ENCODE results near the gene QRSL1. TPM values are rescaled to one million over a fixed set of nuclear protein-coding genes. Genes with fewer than 3 reads are reported as not detected.
A peak's percentile ranks its signal among the peaks of the same experiment; 100 is the strongest.
"Not testable (repeated sequence)": the region's sequence is repeated elsewhere in the genome, so short reads cannot be mapped to it uniquely, and the experiment has no call there.

QRSL1 gene
- total RNA-seq, 6 donors from 2014 or later, result 3.9 to 9.5 (median 7.7) TPM

DNA sequence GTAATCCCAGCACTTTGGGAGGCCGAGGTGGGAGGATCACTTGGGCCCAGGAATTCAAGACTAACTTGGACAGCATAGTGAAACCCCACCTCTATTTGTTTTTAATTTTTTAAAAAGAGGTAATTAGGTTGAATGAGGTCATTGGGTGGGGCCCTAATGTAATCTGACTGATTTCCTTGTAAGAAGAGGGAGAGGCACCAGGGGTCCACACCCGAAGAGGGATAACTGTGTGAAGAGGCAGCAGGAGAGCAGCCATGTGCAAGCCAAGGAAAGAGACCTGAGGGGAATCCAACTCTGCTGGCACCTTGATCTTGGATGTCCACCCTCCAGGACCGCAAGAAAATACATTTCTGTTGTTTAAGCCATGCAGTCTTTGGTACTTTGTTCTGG lies 63.4 kb downstream of the QRSL1 start:
- H3K9me3 ChIP-seq, result no peaks in the 10 kb centered on the region
- no peak for DNase-seq
- no peaks in the 10 kb centered on the region for H3K4me1 ChIP-seq
- H3K27ac ChIP-seq, result no peak overlapping the region
- no peak overlapping the region for H3K4me3 ChIP-seq
- WGBS, 2 donors, result 72 to 82% methylated on average over 3 of the region's 3 CpGs
- H3K27me3 ChIP-seq, result no peaks in the 10 kb centered on the region
- H3K36me3 ChIP-seq, result no peaks in the 10 kb centered on the region
- TF ChIP-seq POLR2AphosphoS5 (IDR thresholded peaks at IDR 0.05), result no peak
- TF ChIP-seq POLR2A (IDR thresholded peaks at IDR 0.05), result no peak
- TF ChIP-seq, protein P1, sequence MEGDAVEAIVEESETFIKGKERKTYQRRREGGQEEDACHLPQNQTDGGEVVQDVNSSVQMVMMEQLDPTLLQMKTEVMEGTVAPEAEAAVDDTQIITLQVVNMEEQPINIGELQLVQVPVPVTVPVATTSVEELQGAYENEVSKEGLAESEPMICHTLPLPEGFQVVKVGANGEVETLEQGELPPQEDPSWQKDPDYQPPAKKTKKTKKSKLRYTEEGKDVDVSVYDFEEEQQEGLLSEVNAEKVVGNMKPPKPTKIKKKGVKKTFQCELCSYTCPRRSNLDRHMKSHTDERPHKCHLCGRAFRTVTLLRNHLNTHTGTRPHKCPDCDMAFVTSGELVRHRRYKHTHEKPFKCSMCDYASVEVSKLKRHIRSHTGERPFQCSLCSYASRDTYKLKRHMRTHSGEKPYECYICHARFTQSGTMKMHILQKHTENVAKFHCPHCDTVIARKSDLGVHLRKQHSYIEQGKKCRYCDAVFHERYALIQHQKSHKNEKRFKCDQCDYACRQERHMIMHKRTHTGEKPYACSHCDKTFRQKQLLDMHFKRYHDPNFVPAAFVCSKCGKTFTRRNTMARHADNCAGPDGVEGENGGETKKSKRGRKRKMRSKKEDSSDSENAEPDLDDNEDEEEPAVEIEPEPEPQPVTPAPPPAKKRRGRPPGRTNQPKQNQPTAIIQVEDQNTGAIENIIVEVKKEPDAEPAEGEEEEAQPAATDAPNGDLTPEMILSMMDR (IDR thresholded peaks at IDR 0.05), result no peak
- TF ChIP-seq EP300 (IDR thresholded peaks at IDR 0.05), result no peak
- peak in 1 of 2 donors; percentile 43 for ATAC-seq (ENCODE audit: low FRiP score in 2 of 2)

DNA sequence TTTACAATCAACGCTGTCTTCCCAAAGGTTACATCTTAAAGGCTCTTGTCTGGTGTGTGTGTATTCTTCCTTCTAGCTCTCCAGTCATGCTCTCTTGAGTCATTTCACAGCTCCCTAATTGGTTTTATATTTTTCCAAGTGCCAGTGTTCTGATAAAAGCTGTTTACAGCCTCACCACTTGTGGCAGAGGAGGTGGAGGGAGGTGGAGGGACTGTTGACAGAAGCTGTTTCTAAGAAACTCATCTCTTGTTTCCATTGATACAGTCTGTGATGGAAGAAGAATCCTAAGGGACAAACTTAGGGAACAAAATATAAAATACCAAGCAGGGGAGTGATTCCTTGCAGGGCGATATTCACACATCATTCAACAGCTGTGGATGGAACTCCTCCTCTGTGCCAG lies 64.0 kb downstream of the QRSL1 start:
- Histone ChIP-seq H3K4me3 (no peak overlapping the region), H3K27ac (no peak overlapping the region), H3K4me1 (no peaks in the 10 kb centered on the region), H3K27me3 (no peaks in the 10 kb centered on the region), H3K36me3 (no peaks in the 10 kb centered on the region), H3K9me3 (no peaks in the 10 kb centered on the region)
- DNase-seq, result no peak
- TF ChIP-seq, protein P1 (IDR thresholded peaks at IDR 0.05), result no peak
- no peak for TF ChIP-seq POLR2A (IDR thresholded peaks at IDR 0.05)
- TF ChIP-seq POLR2AphosphoS5 (IDR thresholded peaks at IDR 0.05), result no peak
- no peak for TF ChIP-seq EP300 (IDR thresholded peaks at IDR 0.05)
- 82 to 91% methylated on average over 2 of the region's 2 CpGs for WGBS, 2 donors
- peak in 1 of 2 donors; percentile 19 for ATAC-seq (ENCODE audit: low FRiP score in 2 of 2)

DNA sequence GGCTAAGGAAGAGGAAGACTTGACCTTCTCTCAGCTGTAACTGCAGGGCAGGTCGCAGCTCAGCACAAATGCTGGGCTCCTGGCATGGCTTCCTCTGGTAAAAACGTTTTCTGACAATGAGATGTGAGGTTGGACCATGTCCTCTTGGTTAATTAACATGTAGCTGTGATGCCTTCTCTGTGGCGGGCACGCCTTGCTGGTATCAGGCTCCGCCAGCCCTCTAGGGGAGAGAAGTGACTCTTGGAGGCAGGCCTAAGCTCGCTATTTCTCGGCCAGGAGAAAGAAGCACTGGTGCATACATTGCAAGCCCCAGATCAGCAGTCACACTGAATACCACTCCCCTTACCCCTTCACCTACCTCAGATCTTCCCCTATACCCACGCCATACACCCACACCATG lies 65.0 kb downstream of the QRSL1 start:
- TF ChIP-seq, protein P1 (IDR thresholded peaks at IDR 0.05), result no peak
- TF ChIP-seq POLR2AphosphoS5 (IDR thresholded peaks at IDR 0.05), result no peak
- no peak for TF ChIP-seq POLR2A (IDR thresholded peaks at IDR 0.05)
- TF ChIP-seq EP300 (IDR thresholded peaks at IDR 0.05), result no peak
- DNase-seq (no peak), ATAC-seq (ENCODE audit: low FRiP score in 2 of 2) (no peak)
- Histone ChIP-seq H3K9me3 (no peaks in the 10 kb centered on the region), H3K27me3 (no peaks in the 10 kb centered on the region), H3K36me3 (no peaks in the 10 kb centered on the region), H3K4me3 (no peak overlapping the region), H3K27ac (no peak overlapping the region), H3K4me1 (no peaks in the 10 kb centered on the region)
- 66 to 78% methylated on average over 5 to 8 of the region's 8 CpGs for WGBS, 2 donors

DNA sequence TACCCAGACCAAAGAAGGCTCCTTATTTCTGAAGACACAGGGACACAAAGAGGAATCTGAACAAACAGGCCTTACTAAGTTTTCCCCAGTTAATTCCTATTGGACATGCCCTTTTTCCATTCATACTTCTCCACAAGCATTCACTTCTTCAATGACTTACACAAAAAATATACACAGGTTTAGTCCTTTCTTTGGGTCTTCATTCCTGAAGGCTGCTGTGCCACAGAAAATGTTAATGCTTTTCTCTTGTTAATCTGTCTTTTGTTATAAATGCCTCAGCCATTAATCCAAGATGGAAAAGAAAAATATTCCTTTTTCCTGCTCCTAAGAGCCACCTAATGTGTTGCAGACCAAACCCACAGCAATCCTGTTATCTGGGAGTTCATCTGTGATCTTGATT lies 71.2 kb downstream of the QRSL1 start:
- H3K27me3 ChIP-seq, result no peaks in the 10 kb centered on the region
- TF ChIP-seq POLR2AphosphoS5 (IDR thresholded peaks at IDR 0.05) (no peak), POLR2A (IDR thresholded peaks at IDR 0.05) (no peak)
- TF ChIP-seq, protein P1 (IDR thresholded peaks at IDR 0.05), result no peak
- H3K27ac ChIP-seq, result no peak overlapping the region
- H3K9me3 ChIP-seq, result no peaks in the 10 kb centered on the region
- H3K36me3 ChIP-seq, result no peaks in the 10 kb centered on the region
- no peak overlapping the region for H3K4me3 ChIP-seq
- H3K4me1 ChIP-seq, result no peaks in the 10 kb centered on the region
- no peak for DNase-seq
- no peak for ATAC-seq (ENCODE audit: low FRiP score in 2 of 2)

DNA sequence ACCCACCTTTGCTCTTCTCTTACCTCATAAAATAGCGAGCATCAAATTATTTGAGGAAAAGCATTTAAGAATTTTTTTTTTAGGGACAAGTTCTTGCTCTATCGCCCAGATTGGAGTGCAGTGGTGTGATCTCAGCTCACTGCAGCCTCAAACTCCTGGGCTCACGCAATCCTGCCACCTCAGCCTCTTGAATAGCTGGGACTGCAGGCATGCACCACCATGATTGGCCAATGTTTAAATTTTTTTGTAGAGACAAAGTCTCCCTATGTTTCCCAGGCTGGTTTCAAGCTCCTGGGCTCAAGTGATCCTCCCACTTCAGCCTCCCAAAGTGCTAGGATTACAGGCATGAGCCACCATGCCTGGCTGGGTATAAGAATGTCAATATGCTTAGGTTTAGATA lies 71.8 kb downstream of the QRSL1 start:
- not testable (repeated sequence) for ATAC-seq (ENCODE audit: low FRiP score in 2 of 2); H3K27ac ChIP-seq; DNase-seq; H3K36me3 ChIP-seq; H3K4me3 ChIP-seq; H3K27me3 ChIP-seq; H3K9me3 ChIP-seq; H3K4me1 ChIP-seq
- WGBS, 2 donors, result 87% methylated on average over 3 of the region's 3 CpGs

All from upper lobe of left lung (tissue), 6 donors.